Astrocyte of the cerebellum (primary cell): Measurements from ENCODE around the gene RPS6KB1.
"Not testable (repeated sequence)": the region's sequence is repeated elsewhere in the genome, so short reads cannot be mapped to it uniquely, and the experiment has no call there.

Source experiments
- DNase-seq: peaks from one replicate; pipeline ENCODE4 v3.0.0-alpha.2; 2011; ENCODE audit warnings: low read depth
- H3K4me3 ChIP-seq: 2 replicates; pipeline ENCODE4 v1.5.1; 2011; ENCODE audit warnings: mild to moderate bottlenecking, low read depth, low read length, moderate library complexity
- CTCF ChIP-seq: IDR thresholded peaks from 2 replicates; pipeline ENCODE4 v1.5.1; 2012; ENCODE audit warnings: low read length, low read depth, moderate library complexity, mild to moderate bottlenecking; ENCODE audit errors: missing control alignments
- in situ Hi-C: cut with HindIII; loops from 2 replicates; pipeline ENCODE4 v1.10.0; 2017; ENCODE audit warnings: low sequenced_read_pairs

RPS6KB1 gene

GRCh38 chr17:59972778-59973177 lies 79.9 kb downstream of the RPS6KB1 start:
- TF ChIP-seq CTCF: no peak

GRCh38 chr17:59973483-59973882 lies 80.6 kb downstream of the RPS6KB1 start:
- in situ Hi-C loops, H3K4me3 ChIP-seq, DNase-seq: not testable (repeated sequence)

More at GRCh38 chr17:59972778-59973177, 79.9 kb downstream of the RPS6KB1 start:
- no peak overlapping the region for H3K4me3 ChIP-seq
- DNase-seq: no peak
- in situ Hi-C loops: no loop called here

GRCh38 chr17:59975166-59975565 lies 82.2 kb downstream of the RPS6KB1 start:
- DNase-seq, in situ Hi-C loops, H3K4me3 ChIP-seq: not testable (repeated sequence)

- H3K4me3 ChIP-seq, in situ Hi-C loops, DNase-seq: not testable (repeated sequence)
Observed at GRCh38 chr17:59996608-59997007, 103.7 kb downstream of the RPS6KB1 start.
